Body of pancreas (tissue), 4 donors: Measurements from ENCODE around the gene EDEM1.

ENCODE experiments used
- POLR2A ChIP-seq, 3 donors: fragments of 450-650 bp; IDR thresholded peaks; one replicate each; pipeline ENCODE4 v1.6.1; 2016; ENCODE audit warnings: antibody characterized with exemption in 3 of 3, mild to moderate bottlenecking in 2 of 3
- TF ChIP-seq, protein P1 (sequence below), 7 experiments: fragments of 450-650 bp in 4 of 7; fragments of 200-600 bp in 3 of 7; sonication (generic) in 3 of 7; IDR thresholded peaks; one replicate each; pipeline ENCODE4 v1.5.1; 2016 to 2019; ENCODE audit warnings: antibody characterized with exemption in 7 of 7

DNA sequence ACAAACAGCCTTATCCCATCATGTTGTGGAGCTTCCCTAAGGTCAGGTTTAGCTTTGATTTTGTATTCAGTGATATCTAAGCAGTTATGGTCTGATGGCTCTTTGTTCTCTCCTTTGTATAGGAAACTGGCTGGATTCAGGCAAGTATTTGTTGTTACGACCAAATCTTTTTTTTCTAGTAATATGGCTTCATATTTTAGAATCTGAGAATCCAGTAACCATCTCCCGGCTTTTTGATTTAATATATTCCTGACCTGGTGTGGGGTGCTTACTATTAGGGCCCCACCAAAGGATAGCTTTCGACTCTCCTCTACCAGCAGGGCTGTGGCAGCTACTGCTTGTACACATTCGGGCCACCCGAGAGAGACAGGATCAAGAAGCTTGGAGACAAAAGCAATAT is 42.4 kb upstream of the EDEM1 start:
- TF ChIP-seq, protein P1, sequence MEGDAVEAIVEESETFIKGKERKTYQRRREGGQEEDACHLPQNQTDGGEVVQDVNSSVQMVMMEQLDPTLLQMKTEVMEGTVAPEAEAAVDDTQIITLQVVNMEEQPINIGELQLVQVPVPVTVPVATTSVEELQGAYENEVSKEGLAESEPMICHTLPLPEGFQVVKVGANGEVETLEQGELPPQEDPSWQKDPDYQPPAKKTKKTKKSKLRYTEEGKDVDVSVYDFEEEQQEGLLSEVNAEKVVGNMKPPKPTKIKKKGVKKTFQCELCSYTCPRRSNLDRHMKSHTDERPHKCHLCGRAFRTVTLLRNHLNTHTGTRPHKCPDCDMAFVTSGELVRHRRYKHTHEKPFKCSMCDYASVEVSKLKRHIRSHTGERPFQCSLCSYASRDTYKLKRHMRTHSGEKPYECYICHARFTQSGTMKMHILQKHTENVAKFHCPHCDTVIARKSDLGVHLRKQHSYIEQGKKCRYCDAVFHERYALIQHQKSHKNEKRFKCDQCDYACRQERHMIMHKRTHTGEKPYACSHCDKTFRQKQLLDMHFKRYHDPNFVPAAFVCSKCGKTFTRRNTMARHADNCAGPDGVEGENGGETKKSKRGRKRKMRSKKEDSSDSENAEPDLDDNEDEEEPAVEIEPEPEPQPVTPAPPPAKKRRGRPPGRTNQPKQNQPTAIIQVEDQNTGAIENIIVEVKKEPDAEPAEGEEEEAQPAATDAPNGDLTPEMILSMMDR (IDR thresholded peaks at IDR 0.05) = no peak
- TF ChIP-seq POLR2A (IDR thresholded peaks at IDR 0.05) = no peak
